GM12878 (cell line): ENCODE results near the gene BEAN1. TPM values are rescaled to one million over a fixed set of nuclear protein-coding genes. Genes with fewer than 3 reads are reported as not detected.

Experiments used
- ATAC-seq: fragments of 200-7000 bp; cut with Tn5 transposase; 3 replicates; pipeline ENCODE4 v1.9.1; 2020; ENCODE audit warnings: mild to moderate bottlenecking, moderate library complexity
- BruUV-seq: library from RNA; stranded (reverse); fragments of 400-500 nt; replicated peaks from 2 replicates; lab custom pipeline; 2021; lab: Mats Ljungman, UMichigan
- CTCF ChIA-PET: fragments of 300-600 bp; sonication (Branson Sonifier 250); formaldehyde crosslinking; extraction: SDS; loops from one replicate; lab custom pipeline; 2021; ENCODE audit warnings: inconsistent platforms; lab: Yijun Ruan, JAX
- POLR2A ChIA-PET: fragments of 350-600 bp; formaldehyde crosslinking; extraction: SDS; loops from one replicate; lab custom pipeline; 2021; ENCODE audit warnings: inconsistent platforms; lab: Charles Lee
- RAD21 ChIA-PET: fragments of 300-600 bp; sonication (Branson Sonifier 250); formaldehyde crosslinking; loops from one replicate; lab custom pipeline; 2023; ENCODE audit warnings: antibody characterized with exemption; ENCODE audit not compliant: unreplicated experiment; lab: Charles Lee
- SMC1A ChIA-PET: fragments of 300-600 bp; sonication (Branson Sonifier 250); formaldehyde crosslinking; loops from one replicate; lab custom pipeline; 2023; ENCODE audit not compliant: unreplicated experiment, uncharacterized antibody; lab: Charles Lee
- DNase-seq: peaks from one replicate; pipeline ENCODE4 v3.0.0-alpha.2; 2011; ENCODE audit warnings: low read depth, low spot score
- FAIRE-seq: peaks from 3 replicates; lab custom pipeline; 2011; peaks lifted over from hg19 to GRCh38; lab: Jason Lieb, UNC
- H2AFZ ChIP-seq: 2 replicates; pipeline ENCODE4 v1.6.0; 2011; ENCODE audit warnings: low read depth, low read length, control low read depth; ENCODE audit not compliant: control insufficient read depth
- H3K27ac ChIP-seq: 2 replicates; pipeline ENCODE4 v1.5.1; 2011; ENCODE audit warnings: control low read depth; ENCODE audit not compliant: control insufficient read depth, insufficient read depth
- H3K27me3 ChIP-seq, 2 experiments: replicated peaks in 1 of 2; 2 replicates each; pipeline versions ENCODE4 v1.6.0 to v1.6.1; 2011; ENCODE audit warnings: low read length in 1 of 2; ENCODE audit not compliant: control insufficient read depth in 2 of 2, insufficient read depth in 2 of 2
- H3K36me3 ChIP-seq, 2 experiments: 2 replicates each; pipeline ENCODE4 v1.5.1; 2011; ENCODE audit warnings: low read length in 1 of 2; ENCODE audit not compliant: control insufficient read depth in 2 of 2, insufficient read depth in 2 of 2
- H3K4me1 ChIP-seq: 2 replicates; pipeline ENCODE4 v1.6.1; 2011; ENCODE audit warnings: mild to moderate bottlenecking, low read length, moderate library complexity, mixed read lengths; ENCODE audit not compliant: control insufficient read depth, insufficient read depth
- H3K4me2 ChIP-seq: 2 replicates; pipeline ENCODE4 v1.6.0; 2011; ENCODE audit warnings: control low read depth; ENCODE audit not compliant: control insufficient read depth, insufficient read depth
- H3K4me3 ChIP-seq: fragments of 200-600 bp; sonication (generic); 2 replicates; pipeline ENCODE4 v1.5.1; 2016
- H3K79me2 ChIP-seq: 2 replicates; pipeline ENCODE4 v1.6.0; 2011; ENCODE audit warnings: low read length; ENCODE audit not compliant: control insufficient read depth, insufficient read depth
- H3K9ac ChIP-seq: 2 replicates; pipeline ENCODE4 v1.8.0; 2011; ENCODE audit warnings: low read length, control low read depth, mixed read lengths; ENCODE audit not compliant: control insufficient read depth, insufficient read depth
- H3K9me3 ChIP-seq: replicated peaks from 3 replicates; pipeline ENCODE4 v1.5.1; 2011; ENCODE audit warnings: mild to moderate bottlenecking, low read length; ENCODE audit not compliant: control insufficient read depth, insufficient read depth
- H4K20me1 ChIP-seq: 2 replicates; pipeline ENCODE4 v1.6.0; 2011; ENCODE audit not compliant: control insufficient read depth, insufficient read depth
- ATF2 ChIP-seq: IDR thresholded peaks from 2 replicates; pipeline ENCODE4 v1.6.1; 2012; ENCODE audit warnings: low read length, inconsistent platforms
- ATF7 ChIP-seq: fragments of 450-650 bp; IDR thresholded peaks from 2 replicates; pipeline ENCODE4 v1.6.1; 2016; ENCODE audit warnings: low read depth, mild to moderate bottlenecking
- CBFB ChIP-seq: IDR thresholded peaks from 2 replicates; pipeline ENCODE4 v1.6.1; 2016; ENCODE audit warnings: antibody characterized with exemption, low read depth
- EED ChIP-seq: sonication (generic); IDR thresholded peaks from 2 replicates; pipeline ENCODE4 v1.6.1; 2016; ENCODE audit warnings: antibody characterized with exemption, low read depth
- EZH2 ChIP-seq: IDR thresholded peaks from 2 replicates; pipeline ENCODE4 v1.6.1; 2012; ENCODE audit warnings: low read depth, mild to moderate bottlenecking, control low read depth, inconsistent platforms, low read length, borderline replicate concordance; ENCODE audit not compliant: control insufficient read depth
- FOXK2 ChIP-seq: fragments of 450-650 bp; IDR thresholded peaks from 2 replicates; pipeline ENCODE4 v1.6.1; 2017; ENCODE audit warnings: mild to moderate bottlenecking, moderate library complexity
- IKZF1 ChIP-seq: fragments of 450-650 bp; conservative IDR thresholded peaks from 2 replicates; pipeline ENCODE4 v1.6.1; 2017; ENCODE audit warnings: antibody characterized with exemption, mild to moderate bottlenecking
- MEF2A ChIP-seq: IDR thresholded peaks from 2 replicates; pipeline ENCODE4 v1.6.1; 2011; ENCODE audit warnings: low read depth, mild to moderate bottlenecking, low read length, moderate library complexity; ENCODE audit not compliant: insufficient read depth
- NFIC ChIP-seq: IDR thresholded peaks from 2 replicates; pipeline ENCODE4 v1.6.1; 2012; ENCODE audit warnings: low read depth, mild to moderate bottlenecking, inconsistent platforms, low read length, moderate library complexity
- PAX5 ChIP-seq: IDR thresholded peaks from 2 replicates; pipeline ENCODE4 v1.6.1; 2011; ENCODE audit warnings: low read depth, low read length, borderline replicate concordance
- POLR2AphosphoS2 ChIP-seq: IDR thresholded peaks from 2 replicates; pipeline ENCODE4 v1.6.1; 2011; ENCODE audit warnings: low read depth, mild to moderate bottlenecking, low read length, improper control_type of control experiment, moderate library complexity
- RAD21 ChIP-seq: IDR thresholded peaks from 2 replicates; pipeline ENCODE4 v1.6.1; 2011; ENCODE audit warnings: mild to moderate bottlenecking, low read depth, low read length, moderate library complexity; ENCODE audit not compliant: insufficient read depth
- RAD51 ChIP-seq: fragments of 450-650 bp; IDR thresholded peaks from 2 replicates; pipeline ENCODE4 v1.6.1; 2016; ENCODE audit warnings: moderate library complexity, mild to moderate bottlenecking, inconsistent platforms
- SMAD5 ChIP-seq: IDR thresholded peaks from 2 replicates; pipeline ENCODE4 v1.6.1; 2016; ENCODE audit warnings: antibody characterized with exemption, low read depth
- SUZ12 ChIP-seq: fragments of 200-600 bp; sonication (generic); IDR thresholded peaks from one replicate; pipeline ENCODE4 v1.6.1; 2018; ENCODE audit warnings: antibody characterized with exemption, mild to moderate bottlenecking; ENCODE audit not compliant: unreplicated experiment
- TAF1 ChIP-seq: IDR thresholded peaks from 2 replicates; pipeline ENCODE4 v1.6.1; 2011; ENCODE audit warnings: mild to moderate bottlenecking, low read depth, low read length, borderline replicate concordance
- TBL1XR1 ChIP-seq: IDR thresholded peaks from 2 replicates; pipeline ENCODE4 v1.6.1; 2012; ENCODE audit warnings: low read depth, low read length, improper control_type of control experiment
- TCF12 ChIP-seq: IDR thresholded peaks from 2 replicates; pipeline ENCODE4 v1.6.1; 2011; ENCODE audit warnings: low read depth, mild to moderate bottlenecking, low read length
- TCF7 ChIP-seq: IDR thresholded peaks from 2 replicates; pipeline ENCODE4 v1.6.1; 2014; ENCODE audit warnings: antibody characterized with exemption, borderline replicate concordance
- ZBTB33 ChIP-seq: fragments of 450-650 bp; IDR thresholded peaks from 2 replicates; pipeline ENCODE4 v1.6.1; 2017; ENCODE audit warnings: mild to moderate bottlenecking
- ZNF24 ChIP-seq: fragments of 450-650 bp; IDR thresholded peaks from 2 replicates; pipeline ENCODE4 v1.6.1; 2017; ENCODE audit warnings: antibody characterized with exemption, mild to moderate bottlenecking
- ZNF384 ChIP-seq: IDR thresholded peaks from 2 replicates; pipeline ENCODE4 v1.6.1; 2012; ENCODE audit warnings: low read depth, mild to moderate bottlenecking, low read length, improper control_type of control experiment, borderline replicate concordance
- WGBS: methylation state at CpG from one replicate; pipeline ENCODE4 v1.1.6; 2016; ENCODE audit warnings: low lambda C conversion rate; ENCODE audit not compliant: insufficient replicate concordance, insufficient coverage; ENCODE audit errors: missing lambda C conversion rate; 5-methylcytosine and 5-hydroxymethylcytosine counted together
- in situ Hi-C: fragments of 300-500 bp; cut with MboI; formaldehyde crosslinking; loops from 9 replicates; pipeline ENCODE4 v1.14.3; 2018; ENCODE audit warnings: mixed read lengths
- intact Hi-C: fragments of 100-400 bp; cut with micrococcal nuclease; formaldehyde crosslinking; loops from one replicate; pipeline ENCODE4 v1.14.2; 2022; ENCODE audit not compliant: unreplicated experiment
- polyA plus RNA-seq, 11 experiments: library from polyadenylated mRNA; depleted of rRNA in 4 of 11; unstranded in 6 of 11; stranded (reverse) in 5 of 11; fragments of >200 nt; fragmentation: Nextera tagmentation in 4 of 11; fragmentation: Illumina TruSeq in 1 of 11; extraction: Ambion mirVana in 4 of 11; extraction: Trizol in 1 of 11; gene quantifications; 1 replicate in 1 of 11; 2 replicates in 10 of 11; pipeline versions ENCODE4 v1.2.1 to v1.2.3, GENCODE V29; 2011 to 2016; ENCODE audit warnings: inconsistent platforms in 2 of 11, missing spikeins in 2 of 11, low read depth in 1 of 11
- total RNA-seq, 4 experiments: library from RNA; depleted of rRNA in 3 of 4; stranded (reverse); fragments of >200 nt in 3 of 4; fragmentation: Illumina TruSeq in 1 of 4; extraction: Trizol in 1 of 4; gene quantifications; 2 replicates each; pipeline versions ENCODE4 v1.2.1 to v1.2.3, GENCODE V29; 2013 to 2021

Gene BEAN1
- total and polyA plus RNA-seq, 10 of the 15 experiments (the other 5 are each of a cell fraction or from before 2014, with no cell fraction given): not detected

- Histone ChIP-seq H3K36me3 (peaks cover 0 to 3% of the 10 kb centered on the region in 2 experiments; a peak in 1 of 4 replicates), H3K4me1 (peaks cover 57% of the 10 kb centered on the region), H3K9me3 (no peaks in the 10 kb centered on the region), H3K79me2 (no peaks in the 10 kb centered on the region), H2AFZ (no peak overlapping the region), H3K27ac (peak overlapping the region; percentile 78), H3K27me3 (no peaks in the 10 kb centered on the region), H3K4me3 (peak overlapping the region; percentile 16; the same call in 1 of the 2 replicates), H3K9ac (peak overlapping the region; percentile 53; the same call in 1 of the 2 replicates), H3K4me2 (peak overlapping the region; percentile 75), H4K20me1 (no peaks in the 10 kb centered on the region)
- ATAC-seq: peak; percentile 78
- ChIA-PET POLR2A (interaction anchor here (0.6 to 1.8 kb wide), 4 partner anchors 9 to 23 kb away, joined by 3 to 10 read pairs (median 4); no protein-coding TSS in a partner anchor), CTCF (interaction anchor here (1.0 to 6.0 kb wide), 7 partner anchors 15 to 65 kb away, joined by 3 to 35 read pairs (median 3); partner anchors contain the start of genes CKLF and TK2), RAD21 (interaction anchor here (0.9 to 2.3 kb wide), 10 partner anchors 9 to 83 kb away, joined by 3 to 13 read pairs (median 4); partner anchors contain the start of gene CKLF), SMC1A (interaction anchor here (0.8 to 5.4 kb wide), 7 partner anchors 10 to 39 kb away, joined by 3 to 86 read pairs (median 4); partner anchors contain the start of genes CKLF and TK2)
- no TSS peak for BruUV-seq
- intact Hi-C loops (loop anchor here (1.0 to 2.0 kb wide), 2 partner anchors 14 to 28 kb away; partner anchors contain the start of gene CKLF), in situ Hi-C loops (loop anchor here (25.0 kb wide), 1 partner anchor 513 kb away; the partner anchor contains the start of gene CBFB)
- peak; percentile 85 for DNase-seq
- 4% methylated on average over 6 of the region's 6 CpGs for WGBS
- peak; percentile 88 for FAIRE-seq
- TF ChIP-seq TCF12 (peak; percentile 52; the same call in 1 of the 2 replicates), ZBTB33 (no peak), EED (peak; percentile 100), RAD51 (no peak), PAX5 (peak; percentile 97), FOXK2 (no peak), IKZF1 (peak; percentile 99), TCF7 (0 out of 2 replicates have a peak, but pooled peaks have one; percentile 40), RAD21 (0 out of 2 replicates have a peak, but pooled peaks have one; percentile 4), ZNF24 (no peak), NFIC (peak; percentile 91), EZH2 (no peak), POLR2AphosphoS2 (no peak), ATF7 (peak; percentile 72), SUZ12 (no peak), ATF2 (peak; percentile 76; the same call in 1 of the 2 replicates), MEF2A (peak; percentile 55; the same call in 1 of the 2 replicates), ZNF384 (no peak), CBFB (peak; percentile 96), SMAD5 (no peak), TAF1 (peak; percentile 36; the same call in 1 of the 2 replicates), TBL1XR1 (peak; percentile 84; the same call in 1 of the 2 replicates)
These were observed 97.6 kb downstream of the BEAN1 start for GRCh38 chr16:66524601-66525164.
